ENCODE data around the gene FAT1. TPM values are rescaled to one million over a fixed set of nuclear protein-coding genes. Genes with fewer than 3 reads are reported as not detected.

FAT1 gene
- total and polyA plus RNA-seq, 9 of the 15 experiments (the other 6 are each of a cell fraction or from before 2014, with no cell fraction given) = 6.0 to 38.4 (median 21.4) TPM

- TF ChIP-seq, protein P1, sequence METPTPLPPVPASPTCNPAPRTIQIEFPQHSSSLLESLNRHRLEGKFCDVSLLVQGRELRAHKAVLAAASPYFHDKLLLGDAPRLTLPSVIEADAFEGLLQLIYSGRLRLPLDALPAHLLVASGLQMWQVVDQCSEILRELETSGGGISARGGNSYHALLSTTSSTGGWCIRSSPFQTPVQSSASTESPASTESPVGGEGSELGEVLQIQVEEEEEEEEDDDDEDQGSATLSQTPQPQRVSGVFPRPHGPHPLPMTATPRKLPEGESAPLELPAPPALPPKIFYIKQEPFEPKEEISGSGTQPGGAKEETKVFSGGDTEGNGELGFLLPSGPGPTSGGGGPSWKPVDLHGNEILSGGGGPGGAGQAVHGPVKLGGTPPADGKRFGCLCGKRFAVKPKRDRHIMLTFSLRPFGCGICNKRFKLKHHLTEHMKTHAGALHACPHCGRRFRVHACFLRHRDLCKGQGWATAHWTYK (CRISPR knock-in tag; IDR thresholded peaks at IDR 0.05) = no peak
- TF ChIP-seq, protein P2, sequence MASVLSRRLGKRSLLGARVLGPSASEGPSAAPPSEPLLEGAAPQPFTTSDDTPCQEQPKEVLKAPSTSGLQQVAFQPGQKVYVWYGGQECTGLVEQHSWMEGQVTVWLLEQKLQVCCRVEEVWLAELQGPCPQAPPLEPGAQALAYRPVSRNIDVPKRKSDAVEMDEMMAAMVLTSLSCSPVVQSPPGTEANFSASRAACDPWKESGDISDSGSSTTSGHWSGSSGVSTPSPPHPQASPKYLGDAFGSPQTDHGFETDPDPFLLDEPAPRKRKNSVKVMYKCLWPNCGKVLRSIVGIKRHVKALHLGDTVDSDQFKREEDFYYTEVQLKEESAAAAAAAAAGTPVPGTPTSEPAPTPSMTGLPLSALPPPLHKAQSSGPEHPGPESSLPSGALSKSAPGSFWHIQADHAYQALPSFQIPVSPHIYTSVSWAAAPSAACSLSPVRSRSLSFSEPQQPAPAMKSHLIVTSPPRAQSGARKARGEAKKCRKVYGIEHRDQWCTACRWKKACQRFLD (CRISPR knock-in tag; IDR thresholded peaks at IDR 0.05) = no peak
- TF ChIP-seq NR2C1 (IDR thresholded peaks at IDR 0.05) (no peak), NR2C1 (tag; IDR thresholded peaks at IDR 0.05) (no peak), ZNF41 (CRISPR knock-in tag; conservative IDR thresholded peaks at IDR 0.05) (no peak), TFAP4 (CRISPR knock-in tag; IDR thresholded peaks at IDR 0.05; ENCODE audit: borderline replicate concordance) (no peak; the same call in 1 of the 2 replicates), ETV6 (IDR thresholded peaks at IDR 0.05; ENCODE audit: borderline replicate concordance in 1 of 2, low read depth in 2 of 2, low read length in 1 of 2) (no peak), ETV6 (CRISPR knock-in tag; IDR thresholded peaks at IDR 0.05; ENCODE audit: borderline replicate concordance) (no peak), TEAD4 (IDR thresholded peaks at IDR 0.05; ENCODE audit: low read length) (no peak), TEAD4 (CRISPR knock-in tag; IDR thresholded peaks at IDR 0.05; ENCODE audit: borderline replicate concordance) (no peak), ZNF140 (CRISPR knock-in tag; IDR thresholded peaks at IDR 0.05) (no peak), BRF1 (IDR thresholded peaks at IDR 0.05; ENCODE audit: borderline replicate concordance, extremely low read depth, insufficient read length) (no peak), ZNF12 (CRISPR knock-in tag; IDR thresholded peaks at IDR 0.05) (no peak), PML (IDR thresholded peaks at IDR 0.05; ENCODE audit: low read length) (no peak), ZNF76 (CRISPR knock-in tag; IDR thresholded peaks at IDR 0.05; ENCODE audit: borderline replicate concordance) (no peak), SETDB1 (IDR thresholded peaks at IDR 0.05; ENCODE audit: low read length) (no peak)
- TF ChIP-seq, protein P3, sequence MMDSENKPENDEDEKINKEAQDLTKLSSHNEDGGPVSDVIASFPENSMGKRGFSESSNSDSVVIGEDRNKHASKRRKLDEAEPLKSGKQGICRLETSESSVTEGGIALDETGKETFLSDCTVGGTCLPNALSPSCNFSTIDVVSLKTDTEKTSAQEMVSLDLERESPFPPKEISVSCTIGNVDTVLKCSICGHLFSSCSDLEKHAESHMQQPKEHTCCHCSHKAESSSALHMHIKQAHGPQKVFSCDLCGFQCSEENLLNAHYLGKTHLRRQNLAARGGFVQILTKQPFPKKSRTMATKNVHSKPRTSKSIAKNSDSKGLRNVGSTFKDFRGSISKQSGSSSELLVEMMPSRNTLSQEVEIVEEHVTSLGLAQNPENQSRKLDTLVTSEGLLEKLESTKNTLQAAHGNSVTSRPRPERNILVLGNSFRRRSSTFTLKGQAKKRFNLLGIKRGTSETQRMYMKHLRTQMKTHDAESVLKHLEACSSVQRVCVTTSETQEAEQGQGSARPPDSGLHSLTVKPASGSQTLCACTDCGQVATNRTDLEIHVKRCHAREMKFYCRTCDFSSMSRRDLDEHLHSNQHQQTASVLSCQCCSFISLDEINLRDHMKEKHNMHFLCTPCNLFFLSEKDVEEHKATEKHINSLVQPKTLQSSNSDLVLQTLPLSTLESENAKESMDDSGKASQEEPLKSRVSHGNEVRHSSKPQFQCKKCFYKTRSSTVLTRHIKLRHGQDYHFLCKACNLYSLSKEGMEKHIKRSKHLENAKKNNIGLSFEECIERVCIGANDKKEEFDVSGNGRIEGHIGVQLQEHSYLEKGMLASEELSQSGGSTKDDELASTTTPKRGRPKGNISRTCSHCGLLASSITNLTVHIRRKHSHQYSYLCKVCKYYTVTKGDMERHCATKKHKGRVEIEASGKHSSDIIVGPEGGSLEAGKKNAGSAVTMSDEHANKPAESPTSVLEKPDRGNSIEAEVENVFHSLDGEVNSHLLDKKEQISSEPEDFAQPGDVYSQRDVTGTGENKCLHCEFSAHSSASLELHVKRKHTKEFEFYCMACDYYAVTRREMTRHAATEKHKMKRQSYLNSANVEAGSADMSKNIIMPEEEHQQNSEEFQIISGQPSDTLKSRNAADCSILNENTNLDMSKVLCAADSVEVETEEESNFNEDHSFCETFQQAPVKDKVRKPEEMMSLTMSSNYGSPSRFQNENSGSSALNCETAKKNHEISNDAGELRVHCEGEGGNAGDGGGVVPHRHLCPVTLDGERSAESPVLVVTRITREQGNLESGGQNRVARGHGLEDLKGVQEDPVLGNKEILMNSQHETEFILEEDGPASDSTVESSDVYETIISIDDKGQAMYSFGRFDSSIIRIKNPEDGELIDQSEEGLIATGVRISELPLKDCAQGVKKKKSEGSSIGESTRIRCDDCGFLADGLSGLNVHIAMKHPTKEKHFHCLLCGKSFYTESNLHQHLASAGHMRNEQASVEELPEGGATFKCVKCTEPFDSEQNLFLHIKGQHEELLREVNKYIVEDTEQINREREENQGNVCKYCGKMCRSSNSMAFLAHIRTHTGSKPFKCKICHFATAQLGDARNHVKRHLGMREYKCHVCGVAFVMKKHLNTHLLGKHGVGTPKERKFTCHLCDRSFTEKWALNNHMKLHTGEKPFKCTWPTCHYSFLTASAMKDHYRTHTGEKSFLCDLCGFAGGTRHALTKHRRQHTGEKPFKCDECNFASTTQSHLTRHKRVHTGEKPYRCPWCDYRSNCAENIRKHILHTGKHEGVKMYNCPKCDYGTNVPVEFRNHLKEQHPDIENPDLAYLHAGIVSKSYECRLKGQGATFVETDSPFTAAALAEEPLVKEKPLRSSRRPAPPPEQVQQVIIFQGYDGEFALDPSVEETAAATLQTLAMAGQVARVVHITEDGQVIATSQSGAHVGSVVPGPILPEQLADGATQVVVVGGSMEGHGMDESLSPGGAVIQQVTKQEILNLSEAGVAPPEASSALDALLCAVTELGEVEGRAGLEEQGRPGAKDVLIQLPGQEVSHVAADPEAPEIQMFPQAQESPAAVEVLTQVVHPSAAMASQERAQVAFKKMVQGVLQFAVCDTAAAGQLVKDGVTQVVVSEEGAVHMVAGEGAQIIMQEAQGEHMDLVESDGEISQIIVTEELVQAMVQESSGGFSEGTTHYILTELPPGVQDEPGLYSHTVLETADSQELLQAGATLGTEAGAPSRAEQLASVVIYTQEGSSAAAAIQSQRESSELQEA (IDR thresholded peaks at IDR 0.05; ENCODE audit: low read depth) = no peak
Observed at GRCh38 chr4:186723292-186724057, at the start of gene FAT1 (continued).
